ENCODE measurements around the gene RBFOX2. TPM values are rescaled to one million over a fixed set of nuclear protein-coding genes. Genes with fewer than 3 reads are reported as not detected.
A peak's percentile ranks its signal among the peaks of the same experiment; 100 is the strongest.
"Not testable (repeated sequence)": the region's sequence is repeated elsewhere in the genome, so short reads cannot be mapped to it uniquely, and the experiment has no call there.

Gene RBFOX2
- polyA plus RNA-seq, 4 donors, result 126 to 138 (median 128) TPM

GRCh38 chr22:36012332-36012731 is 16.3 kb downstream of the RBFOX2 start:
- no peak for DNase-seq (ENCODE audit: low read depth in 4 of 4, low spot score in 2 of 4)

GRCh38 chr22:36010882-36011281 is 17.7 kb downstream of the RBFOX2 start:
- DNase-seq (ENCODE audit: low read depth in 4 of 4, low spot score in 2 of 4), result no peak

- DNase-seq (ENCODE audit: low read depth in 4 of 4, low spot score in 2 of 4), result no peak
Measured at GRCh38 chr22:36010090-36010489, 18.5 kb downstream of the RBFOX2 start.

GRCh38 chr22:36009085-36009484 is 19.5 kb downstream of the RBFOX2 start:
- no peak for DNase-seq (ENCODE audit: low read depth in 4 of 4, low spot score in 2 of 4)

- no peak for DNase-seq (ENCODE audit: low read depth in 4 of 4, low spot score in 2 of 4)
Measured at GRCh38 chr22:36008565-36008964, 20.1 kb downstream of the RBFOX2 start.

GRCh38 chr22:36008131-36008530 is 20.5 kb downstream of the RBFOX2 start:
- no peak for DNase-seq (ENCODE audit: low read depth in 4 of 4, low spot score in 2 of 4)

- no peak for DNase-seq (ENCODE audit: low read depth in 4 of 4, low spot score in 2 of 4)
Measured at GRCh38 chr22:36003972-36004674, 24.5 kb downstream of the RBFOX2 start.

- no peak for DNase-seq (ENCODE audit: low read depth in 4 of 4, low spot score in 2 of 4)
Measured at GRCh38 chr22:36002718-36003260, 25.8 kb downstream of the RBFOX2 start.

GRCh38 chr22:36002084-36002483 is 26.5 kb downstream of the RBFOX2 start:
- DNase-seq (ENCODE audit: low read depth in 4 of 4, low spot score in 2 of 4), result no peak

GRCh38 chr22:35998748-35999147 is 29.9 kb downstream of the RBFOX2 start:
- DNase-seq (ENCODE audit: low read depth in 4 of 4, low spot score in 2 of 4), result no peak

- no peak for DNase-seq (ENCODE audit: low read depth in 4 of 4, low spot score in 2 of 4)
Measured at GRCh38 chr22:35997438-35997837, 31.2 kb downstream of the RBFOX2 start.

- DNase-seq (ENCODE audit: low read depth in 4 of 4, low spot score in 2 of 4), result no peak
Measured at GRCh38 chr22:35996596-35996995, 32.0 kb downstream of the RBFOX2 start.

GRCh38 chr22:35995772-35996171 is 32.9 kb downstream of the RBFOX2 start:
- DNase-seq (ENCODE audit: low read depth in 4 of 4, low spot score in 2 of 4), result peak in 3 of 4 donors; percentile 69 to 75 (median 74)

- no peak for DNase-seq (ENCODE audit: low read depth in 4 of 4, low spot score in 2 of 4)
Measured at GRCh38 chr22:35995348-35995747, 33.3 kb downstream of the RBFOX2 start.

- not testable (repeated sequence) for DNase-seq (ENCODE audit: low read depth in 4 of 4, low spot score in 2 of 4)
Measured at GRCh38 chr22:35993727-35994126, 34.9 kb downstream of the RBFOX2 start.

- no peak for DNase-seq (ENCODE audit: low read depth in 4 of 4, low spot score in 2 of 4)
Measured at GRCh38 chr22:35993048-35993714, 35.4 kb downstream of the RBFOX2 start.

- no peak for DNase-seq (ENCODE audit: low read depth in 4 of 4, low spot score in 2 of 4)
Measured at GRCh38 chr22:35991168-35991567, 37.5 kb downstream of the RBFOX2 start.

- no peak for DNase-seq (ENCODE audit: low read depth in 4 of 4, low spot score in 2 of 4)
Measured at GRCh38 chr22:35988030-35988429, 40.6 kb downstream of the RBFOX2 start.

- no peak for DNase-seq (ENCODE audit: low read depth in 4 of 4, low spot score in 2 of 4)
Measured at GRCh38 chr22:35987487-35987886, 41.1 kb downstream of the RBFOX2 start.

GRCh38 chr22:35986088-35986487 is 42.5 kb downstream of the RBFOX2 start:
- DNase-seq (ENCODE audit: low read depth in 4 of 4, low spot score in 2 of 4), result no peak

- no peak for DNase-seq (ENCODE audit: low read depth in 4 of 4, low spot score in 2 of 4)
Measured at GRCh38 chr22:35985371-35985770, 43.3 kb downstream of the RBFOX2 start.
